PC-3 (cell line): ENCODE results near the gene EFCAB14.

Source experiments
- CTCF ChIP-seq: fragments of 300-600 bp; sonication (generic); conservative IDR thresholded peaks from 2 replicates; pipeline ENCODE4 v1.5.1; 2017; ENCODE audit warnings: antibody characterized with exemption, low read depth, mild to moderate bottlenecking, low read length
- EZH2 ChIP-seq: fragments of 300-600 bp; sonication (generic); IDR thresholded peaks from one replicate; pipeline ENCODE4 v1.6.1; 2017; ENCODE audit warnings: antibody characterized with exemption, mild to moderate bottlenecking, low read length; ENCODE audit not compliant: unreplicated experiment
- EZH2phosphoT487 ChIP-seq: fragments of 300-600 bp; sonication (generic); IDR thresholded peaks from 2 replicates; pipeline ENCODE4 v1.6.1; 2018; ENCODE audit warnings: mild to moderate bottlenecking, antibody characterized with exemption, low read length, borderline replicate concordance

- no peak for TF ChIP-seq EZH2
- TF ChIP-seq CTCF, result no peak
- TF ChIP-seq EZH2phosphoT487, result no peak
Observed at GRCh38 chr1:46671554-46671953, 47.4 kb downstream of the EFCAB14 start, which contains the start of gene TEX38.
